ENCODE results near the gene CFAP43. TPM values are rescaled to one million over a fixed set of nuclear protein-coding genes. Genes with fewer than 3 reads are reported as not detected.
"Not testable (repeated sequence)": the region's sequence is repeated elsewhere in the genome, so short reads cannot be mapped to it uniquely, and the experiment has no call there.

CFAP43 gene
- total RNA-seq, 1 donor from 2014 or later, result 15.9 TPM

GRCh38 chr10:104232613-104233102 lies 494 bp upstream of the CFAP43 start:
- DNase-seq (ENCODE audit: low spot score in 2 of 2) (no peak), FAIRE-seq (no peak)

GRCh38 chr10:104230490-104230889 lies 1.7 kb downstream of the CFAP43 start:
- no peak for FAIRE-seq
- no peak for DNase-seq (ENCODE audit: low spot score in 2 of 2)

GRCh38 chr10:104223304-104223703 lies 8.9 kb downstream of the CFAP43 start:
- FAIRE-seq (no peak), DNase-seq (ENCODE audit: low spot score in 2 of 2) (no peak)

GRCh38 chr10:104220522-104220921 lies 11.6 kb downstream of the CFAP43 start:
- FAIRE-seq, result no peak
- DNase-seq (ENCODE audit: low spot score in 2 of 2), result no peak

GRCh38 chr10:104218751-104219150 lies 13.4 kb downstream of the CFAP43 start:
- FAIRE-seq (no peak), DNase-seq (ENCODE audit: low spot score in 2 of 2) (no peak)

- FAIRE-seq (no peak), DNase-seq (ENCODE audit: low spot score in 2 of 2) (no peak)
These were observed 15.5 kb downstream of the CFAP43 start for GRCh38 chr10:104216631-104217030.

GRCh38 chr10:104209575-104210198 lies 22.5 kb downstream of the CFAP43 start:
- peak; percentile 56 for FAIRE-seq
- DNase-seq (ENCODE audit: low spot score in 2 of 2), result peak; percentile 25 to 40

- DNase-seq (ENCODE audit: low spot score in 2 of 2) (no peak), FAIRE-seq (no peak)
These were observed 23.4 kb downstream of the CFAP43 start for GRCh38 chr10:104208730-104209129.

GRCh38 chr10:104202231-104202630 lies 29.9 kb downstream of the CFAP43 start:
- no peak for DNase-seq (ENCODE audit: low spot score in 2 of 2)
- no peak for FAIRE-seq

GRCh38 chr10:104201636-104202035 lies 30.5 kb downstream of the CFAP43 start:
- no peak for DNase-seq (ENCODE audit: low spot score in 2 of 2)
- no peak for FAIRE-seq

- FAIRE-seq (no peak), DNase-seq (ENCODE audit: low spot score in 2 of 2) (no peak)
These were observed 32.6 kb downstream of the CFAP43 start for GRCh38 chr10:104199567-104199966.

- no peak for DNase-seq (ENCODE audit: low spot score in 2 of 2)
These were observed 34.8 kb downstream of the CFAP43 start for GRCh38 chr10:104197364-104197763.

GRCh38 chr10:104195706-104196105 lies 36.5 kb downstream of the CFAP43 start:
- DNase-seq (ENCODE audit: low spot score in 2 of 2), result no peak
- no peak for FAIRE-seq

More at GRCh38 chr10:104197364-104197763, 34.8 kb downstream of the CFAP43 start:
- FAIRE-seq, result no peak

- no peak for DNase-seq (ENCODE audit: low spot score in 2 of 2)
- no peak for FAIRE-seq
These were observed 38.4 kb downstream of the CFAP43 start for GRCh38 chr10:104193787-104194186.

- DNase-seq (ENCODE audit: low spot score in 2 of 2) (no peak), FAIRE-seq (no peak)
These were observed 41.5 kb downstream of the CFAP43 start for GRCh38 chr10:104190695-104191094.

- no peak for FAIRE-seq
- no peak for DNase-seq (ENCODE audit: low spot score in 2 of 2)
These were observed 48.5 kb downstream of the CFAP43 start for GRCh38 chr10:104183682-104184081.

GRCh38 chr10:104174136-104174535 lies 58.0 kb downstream of the CFAP43 start:
- not testable (repeated sequence) for DNase-seq (ENCODE audit: low spot score in 2 of 2); FAIRE-seq

- DNase-seq (ENCODE audit: low spot score in 2 of 2) (no peak), FAIRE-seq (no peak)
These were observed 61.4 kb downstream of the CFAP43 start for GRCh38 chr10:104170610-104171254.

- FAIRE-seq (no peak), DNase-seq (ENCODE audit: low spot score in 2 of 2) (no peak)
These were observed 76.6 kb downstream of the CFAP43 start for GRCh38 chr10:104155591-104155990.

- no peak for FAIRE-seq
- DNase-seq (ENCODE audit: low spot score in 2 of 2), result no peak
These were observed 80.4 kb downstream of the CFAP43 start for GRCh38 chr10:104151737-104152136.

- DNase-seq (ENCODE audit: low spot score in 2 of 2), result no peak
- FAIRE-seq, result no peak
These were observed 82.0 kb downstream of the CFAP43 start for GRCh38 chr10:104150139-104150538.

GRCh38 chr10:104146882-104147281 lies 85.3 kb downstream of the CFAP43 start:
- FAIRE-seq (no peak), DNase-seq (ENCODE audit: low spot score in 2 of 2) (peak; percentile 21 to 27)

Measured in frontal cortex (tissue), 4 donors.